Vagina (tissue), 2 donors: ENCODE results near the gene TRPV2. TPM values are rescaled to one million over a fixed set of nuclear protein-coding genes. Genes with fewer than 3 reads are reported as not detected.
"Not testable (repeated sequence)": the region's sequence is repeated elsewhere in the genome, so short reads cannot be mapped to it uniquely, and the experiment has no call there.

Experiments
- DNase-seq, 2 donors: peaks; one replicate each; pipeline ENCODE4 v3.0.0-alpha.2; 2017; ENCODE audit errors: extremely low spot score in 2 of 2
- H3K27ac ChIP-seq: fragments of 200-600 bp; sonication (generic); one replicate; pipeline ENCODE4 v1.5.1; 2019
- H3K27me3 ChIP-seq: fragments of 200-600 bp; sonication (generic); one replicate; pipeline ENCODE4 v1.5.1; 2019
- H3K36me3 ChIP-seq, 2 donors: fragments of 200-600 bp; sonication (generic); one replicate each; pipeline ENCODE4 v1.5.1; 2017 to 2019
- H3K4me1 ChIP-seq: fragments of 200-600 bp; sonication (generic); one replicate; pipeline ENCODE4 v1.5.1; 2019
- H3K4me3 ChIP-seq, 2 donors: fragments of 200-600 bp; sonication (generic); 1 replicate in 1 of 2; 2 replicates in 1 of 2; pipeline ENCODE4 v1.5.1; 2016 to 2019
- H3K9me3 ChIP-seq: fragments of 200-600 bp; sonication (generic); one replicate; pipeline ENCODE4 v1.5.1; 2019
- POLR2A ChIP-seq, 2 donors: fragments of 450-650 bp; IDR thresholded peaks; one replicate each; pipeline ENCODE4 v1.6.1; 2017; ENCODE audit warnings: antibody characterized with exemption in 2 of 2, mild to moderate bottlenecking in 2 of 2, moderate library complexity in 2 of 2
- POLR2AphosphoS5 ChIP-seq, 2 donors: sonication (generic); formaldehyde crosslinking; IDR thresholded peaks; one replicate each; pipeline ENCODE4 v1.9.0; 2017; ENCODE audit warnings: antibody characterized with exemption in 2 of 2, mild to moderate bottlenecking in 2 of 2, low read depth in 1 of 2; ENCODE audit not compliant: insufficient read depth in 1 of 2
- intact Hi-C: fragments of 100-400 bp; cut with DNase I; formaldehyde crosslinking; loops from one replicate; pipeline ENCODE4 v1.15.1; 2023
- total RNA-seq: library from RNA; depleted of rRNA; stranded (reverse); fragments of >200 nt; gene quantifications from one replicate; pipeline ENCODE4 v1.2.3, GENCODE V29; 2016
- TF ChIP-seq, protein P1 (sequence below), 3 experiments: fragments of 450-650 bp in 2 of 3; fragments of 200-600 bp in 1 of 3; sonication (generic) in 1 of 3; IDR thresholded peaks; one replicate each; pipeline ENCODE4 v1.5.1; 2017 to 2019; ENCODE audit warnings: antibody characterized with exemption in 3 of 3, mild to moderate bottlenecking in 2 of 3, moderate library complexity in 2 of 3

Gene TRPV2
- total RNA-seq, 1 donor from 2014 or later: 22.3 TPM

DNA sequence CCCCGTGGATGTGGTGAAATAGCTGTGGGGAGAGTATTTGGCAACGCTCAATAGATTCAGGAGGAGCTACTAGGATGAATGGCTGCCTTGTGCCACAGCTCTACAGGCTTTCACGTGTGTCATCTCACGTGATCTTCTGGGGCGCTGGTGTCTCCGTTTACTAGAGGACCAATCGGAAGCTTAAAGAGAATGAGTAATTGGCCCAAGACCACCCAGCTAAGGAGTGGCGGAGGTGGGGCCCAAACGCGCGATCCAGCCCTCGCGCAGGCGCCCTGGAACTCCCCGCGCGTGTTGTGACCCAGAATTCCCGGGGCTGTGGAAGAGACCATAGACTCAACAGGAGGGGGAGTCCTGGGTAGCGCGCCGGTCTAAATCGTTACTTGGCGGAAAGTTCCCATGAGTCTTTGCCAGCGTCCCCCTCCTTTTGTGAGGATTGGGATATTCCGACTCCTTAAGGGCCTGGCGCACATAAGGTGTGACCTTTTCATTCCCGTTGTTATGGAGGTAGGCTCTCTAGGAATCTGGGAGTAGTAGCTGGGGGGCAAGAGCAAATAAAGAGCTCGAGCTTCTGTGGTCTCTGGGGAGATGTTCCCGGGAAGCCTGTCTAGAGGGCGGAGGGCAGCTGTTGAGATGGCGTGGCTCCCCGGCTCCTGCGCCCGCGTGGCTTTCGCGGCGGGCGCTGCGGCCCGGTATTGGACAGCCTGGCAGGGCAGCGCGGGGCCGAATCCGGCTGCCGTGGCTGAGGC lies 23.4 kb downstream of the TRPV2 start:
- Histone ChIP-seq H3K27ac (peak overlapping the region; percentile 94), H3K4me3 (peak overlapping the region; percentile 74 to 95), H3K27me3 (no peaks in the 10 kb centered on the region), H3K36me3 (peaks cover 0 to 30% of the 10 kb centered on the region in 2 donors), H3K9me3 (no peaks in the 10 kb centered on the region), H3K4me1 (peaks cover 53% of the 10 kb centered on the region)
- DNase-seq: peak in 1 of 2 donors; percentile 99
- intact Hi-C loops: loop anchor here (10.0 kb wide), 1 partner anchor 154 kb away; no protein-coding TSS in a partner anchor
- peak; percentile 91 to 99 for TF ChIP-seq POLR2AphosphoS5 (IDR thresholded peaks at IDR 0.05; ENCODE audit: insufficient read depth in 1 of 2, low read depth in 1 of 2)
- TF ChIP-seq, protein P1, sequence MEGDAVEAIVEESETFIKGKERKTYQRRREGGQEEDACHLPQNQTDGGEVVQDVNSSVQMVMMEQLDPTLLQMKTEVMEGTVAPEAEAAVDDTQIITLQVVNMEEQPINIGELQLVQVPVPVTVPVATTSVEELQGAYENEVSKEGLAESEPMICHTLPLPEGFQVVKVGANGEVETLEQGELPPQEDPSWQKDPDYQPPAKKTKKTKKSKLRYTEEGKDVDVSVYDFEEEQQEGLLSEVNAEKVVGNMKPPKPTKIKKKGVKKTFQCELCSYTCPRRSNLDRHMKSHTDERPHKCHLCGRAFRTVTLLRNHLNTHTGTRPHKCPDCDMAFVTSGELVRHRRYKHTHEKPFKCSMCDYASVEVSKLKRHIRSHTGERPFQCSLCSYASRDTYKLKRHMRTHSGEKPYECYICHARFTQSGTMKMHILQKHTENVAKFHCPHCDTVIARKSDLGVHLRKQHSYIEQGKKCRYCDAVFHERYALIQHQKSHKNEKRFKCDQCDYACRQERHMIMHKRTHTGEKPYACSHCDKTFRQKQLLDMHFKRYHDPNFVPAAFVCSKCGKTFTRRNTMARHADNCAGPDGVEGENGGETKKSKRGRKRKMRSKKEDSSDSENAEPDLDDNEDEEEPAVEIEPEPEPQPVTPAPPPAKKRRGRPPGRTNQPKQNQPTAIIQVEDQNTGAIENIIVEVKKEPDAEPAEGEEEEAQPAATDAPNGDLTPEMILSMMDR (IDR thresholded peaks at IDR 0.05): peak in 1 of 3 experiments; percentile 20
- peak in 1 of 2 donors; percentile 58 for TF ChIP-seq POLR2A (IDR thresholded peaks at IDR 0.05)

DNA sequence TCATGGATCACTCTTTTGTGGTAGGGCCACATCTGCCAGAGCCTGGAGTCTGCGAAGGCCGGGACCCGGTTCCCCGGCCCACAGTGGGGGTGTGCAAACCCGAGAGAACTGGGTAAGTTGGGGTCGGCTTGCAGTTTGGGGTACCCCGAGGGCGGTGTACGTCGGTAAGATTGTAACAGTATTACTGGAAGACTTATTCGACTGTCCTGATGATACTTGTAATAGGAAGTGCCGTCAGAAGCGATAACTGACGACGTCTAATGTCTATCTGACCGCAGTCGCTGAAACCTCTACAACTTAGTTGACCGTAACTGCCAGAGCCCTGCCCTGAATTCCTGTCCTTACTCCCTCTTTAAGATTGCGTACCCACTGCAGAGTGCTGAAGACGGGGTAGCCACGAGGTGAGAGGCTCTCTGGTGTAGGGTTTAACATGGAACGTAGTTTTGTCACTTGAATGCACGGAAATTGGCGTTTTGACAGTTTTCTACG lies 24.0 kb downstream of the TRPV2 start:
- intact Hi-C loops: loop anchor here (10.0 kb wide), 1 partner anchor 155 kb away; no protein-coding TSS in a partner anchor
- Histone ChIP-seq H3K9me3 (no peaks in the 10 kb centered on the region), H3K4me1 (peaks cover 59% of the 10 kb centered on the region), H3K4me3 (peak overlapping the region; percentile 74 to 95), H3K36me3 (peaks cover 0 to 35% of the 10 kb centered on the region in 2 donors), H3K27me3 (no peaks in the 10 kb centered on the region), H3K27ac (peak overlapping the region; percentile 94)
- TF ChIP-seq, protein P1 (IDR thresholded peaks at IDR 0.05): no peak
- TF ChIP-seq POLR2AphosphoS5 (IDR thresholded peaks at IDR 0.05; ENCODE audit: insufficient read depth in 1 of 2, low read depth in 1 of 2) (no peak), POLR2A (IDR thresholded peaks at IDR 0.05) (no peak)
- no peak for DNase-seq

DNA sequence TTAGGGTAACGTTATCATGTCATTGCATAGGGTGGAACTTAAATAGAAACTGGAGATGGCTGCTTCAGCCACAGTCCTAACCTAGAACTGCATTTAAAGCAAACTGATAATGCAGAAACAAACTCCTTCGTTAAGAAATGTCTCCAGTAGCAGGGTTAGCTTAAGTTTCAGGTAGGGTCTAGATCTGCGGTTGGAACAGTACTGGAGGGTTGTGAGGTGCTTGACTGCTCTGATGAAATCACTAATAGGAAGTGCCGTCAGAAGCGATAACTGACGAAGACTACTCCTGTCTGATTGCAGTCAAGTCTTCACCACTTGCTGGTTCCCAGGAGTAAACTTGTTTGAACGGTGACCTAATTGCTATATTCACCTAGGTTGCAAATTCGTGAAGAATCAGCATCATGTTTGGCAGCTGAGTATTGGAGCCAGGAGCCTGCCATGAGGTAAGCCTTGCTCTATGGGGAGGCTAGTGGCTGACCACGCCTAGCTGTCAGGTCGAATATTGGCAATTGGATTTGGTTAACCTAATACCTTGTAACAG lies 24.5 kb downstream of the TRPV2 start:
- H3K4me1 ChIP-seq: peaks cover 62% of the 10 kb centered on the region
- no peaks in the 10 kb centered on the region for H3K9me3 ChIP-seq
- peak overlapping the region; percentile 74 to 95 for H3K4me3 ChIP-seq
- intact Hi-C loops: loop anchor here (10.0 kb wide), 1 partner anchor 155 kb away; no protein-coding TSS in a partner anchor
- peak overlapping the region; percentile 94 for H3K27ac ChIP-seq
- no peaks in the 10 kb centered on the region for H3K27me3 ChIP-seq
- TF ChIP-seq, protein P1 (IDR thresholded peaks at IDR 0.05): no peak
- TF ChIP-seq POLR2AphosphoS5 (IDR thresholded peaks at IDR 0.05; ENCODE audit: insufficient read depth in 1 of 2, low read depth in 1 of 2) (no peak), POLR2A (IDR thresholded peaks at IDR 0.05) (no peak)
- H3K36me3 ChIP-seq: peaks cover 0 to 37% of the 10 kb centered on the region in 2 donors
- no peak for DNase-seq

DNA sequence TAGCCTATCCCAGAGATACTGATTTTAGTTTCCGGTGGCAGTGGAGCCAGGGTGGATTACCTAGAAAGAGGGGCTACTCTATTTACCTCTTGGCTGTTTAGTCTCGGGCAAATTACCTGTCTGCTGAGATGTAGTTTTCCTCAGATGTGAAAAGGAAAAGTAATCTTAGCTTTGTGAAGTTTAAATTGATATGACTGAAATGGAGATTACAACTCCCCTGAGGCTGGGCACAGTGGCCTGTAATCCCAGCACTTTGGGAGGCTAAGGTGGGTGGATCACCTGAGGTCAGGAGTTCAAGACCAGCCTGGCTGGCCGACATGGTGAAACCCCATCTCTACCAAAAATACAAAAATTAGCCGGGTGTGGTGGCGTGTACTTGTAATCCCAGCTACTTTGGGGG lies 25.0 kb downstream of the TRPV2 start:
- Histone ChIP-seq H3K4me1 (peaks cover 62% of the 10 kb centered on the region), H3K36me3 (peaks cover 0 to 37% of the 10 kb centered on the region in 2 donors), H3K27ac (peak overlapping the region; percentile 94), H3K4me3 (peak overlapping the region; percentile 74 to 95)
- DNase-seq, H3K27me3 ChIP-seq, intact Hi-C loops, H3K9me3 ChIP-seq: not testable (repeated sequence)

DNA sequence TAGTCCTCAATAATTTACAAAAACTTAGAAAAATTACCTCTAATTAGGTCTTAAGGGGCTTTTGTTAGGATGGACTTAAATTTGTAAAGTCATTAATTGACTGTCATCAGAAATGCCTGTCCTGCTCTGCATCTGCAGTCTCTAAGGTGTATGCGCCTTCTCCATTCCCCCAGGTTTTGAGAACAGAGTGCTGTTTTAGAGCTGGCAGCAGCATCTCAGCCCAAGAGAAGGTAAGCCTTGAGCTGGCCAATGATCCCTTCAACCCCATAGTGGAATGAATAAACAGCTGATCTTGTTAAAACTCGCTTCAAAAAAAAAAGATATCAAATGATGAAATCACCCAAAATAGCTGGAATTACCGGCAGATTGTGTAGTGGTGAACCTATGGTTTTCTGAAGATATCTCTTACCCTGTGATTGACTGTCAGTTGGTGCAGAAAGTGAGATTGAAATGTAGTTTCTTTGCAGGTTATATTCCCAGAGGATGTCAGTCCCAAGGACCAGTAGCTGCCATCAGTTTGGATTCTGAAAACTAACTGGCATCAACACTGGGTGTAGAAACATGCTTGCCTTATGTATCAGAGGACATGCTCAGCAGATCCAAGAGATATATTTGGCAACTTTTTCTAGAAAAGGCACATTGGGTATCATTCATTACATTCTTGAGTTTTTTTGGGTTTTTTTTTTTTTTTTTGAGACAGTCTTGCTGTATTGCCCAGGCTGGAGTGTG lies 25.7 kb downstream of the TRPV2 start:
- Histone ChIP-seq H3K27me3 (no peaks in the 10 kb centered on the region), H3K27ac (peak overlapping the region; percentile 94), H3K4me3 (no peak overlapping the region), H3K9me3 (no peaks in the 10 kb centered on the region), H3K4me1 (peaks cover 62% of the 10 kb centered on the region), H3K36me3 (peaks cover 0 to 37% of the 10 kb centered on the region in 2 donors)
- DNase-seq: no peak
- TF ChIP-seq POLR2AphosphoS5 (IDR thresholded peaks at IDR 0.05; ENCODE audit: insufficient read depth in 1 of 2, low read depth in 1 of 2): no peak
- TF ChIP-seq POLR2A (IDR thresholded peaks at IDR 0.05): no peak
- TF ChIP-seq, protein P1 (IDR thresholded peaks at IDR 0.05): no peak
- intact Hi-C loops: no loop called here
